Muscle layer of duodenum (tissue), 2 donors: Measurements from ENCODE around the gene ARHGAP42.

Experiments used
- H3K27ac ChIP-seq: one replicate; pipeline ENCODE4 v1.7.0; 2013; ENCODE audit warnings: mild to moderate bottlenecking, low read length
- H3K27me3 ChIP-seq: one replicate; pipeline ENCODE4 v1.7.0; 2013; ENCODE audit warnings: low read depth, mild to moderate bottlenecking, control low read depth, low read length
- H3K36me3 ChIP-seq, 2 donors: one replicate each; pipeline ENCODE4 v1.7.0; 2013; ENCODE audit warnings: low read length in 2 of 2, control low read depth in 1 of 2, mild to moderate bottlenecking in 1 of 2; ENCODE audit not compliant: insufficient read depth in 2 of 2, control insufficient read depth in 1 of 2
- H3K4me1 ChIP-seq, 2 donors: one replicate each; pipeline ENCODE4 v1.7.0; 2013; ENCODE audit warnings: low read length in 2 of 2, mild to moderate bottlenecking in 2 of 2, control low read depth in 1 of 2, moderate library complexity in 1 of 2; ENCODE audit not compliant: insufficient read depth in 2 of 2, control insufficient read depth in 1 of 2
- H3K4me3 ChIP-seq, 2 donors: one replicate each; pipeline ENCODE4 v1.7.0; 2013; ENCODE audit warnings: low read length in 2 of 2, low read depth in 1 of 2, mild to moderate bottlenecking in 1 of 2
- H3K9me3 ChIP-seq, 2 donors: one replicate each; pipeline ENCODE4 v1.7.0; 2013; ENCODE audit warnings: low read length in 2 of 2, control low read depth in 1 of 2, mild to moderate bottlenecking in 1 of 2; ENCODE audit not compliant: control insufficient read depth in 1 of 2
- donor health status: healthy.

ARHGAP42 gene

GRCh38 chr11:100805506-100806199 is 118.6 kb downstream of the ARHGAP42 start:
- H3K27me3 ChIP-seq: no peaks in the 10 kb centered on the region

GRCh38 chr11:100806296-100806695 is 119.2 kb downstream of the ARHGAP42 start:
- H3K4me1 ChIP-seq: peaks cover 0 to 4% of the 10 kb centered on the region in 2 donors
- no peak overlapping the region for H3K27ac ChIP-seq
- H3K4me3 ChIP-seq: no peak overlapping the region
- H3K9me3 ChIP-seq: no peaks in the 10 kb centered on the region
- no peaks in the 10 kb centered on the region for H3K36me3 ChIP-seq
- H3K27me3 ChIP-seq: no peaks in the 10 kb centered on the region

More at GRCh38 chr11:100805506-100806199, 118.6 kb downstream of the ARHGAP42 start:
- no peaks in the 10 kb centered on the region for H3K36me3 ChIP-seq
- H3K4me1 ChIP-seq: peaks cover 0 to 4% of the 10 kb centered on the region in 2 donors
- H3K4me3 ChIP-seq: no peak overlapping the region
- H3K27ac ChIP-seq: no peak overlapping the region
- H3K9me3 ChIP-seq: no peaks in the 10 kb centered on the region

GRCh38 chr11:100808904-100809491 is 121.9 kb downstream of the ARHGAP42 start:
- H3K4me1 ChIP-seq: peaks cover 0 to 4% of the 10 kb centered on the region in 2 donors
- no peaks in the 10 kb centered on the region for H3K9me3 ChIP-seq
- no peak overlapping the region for H3K4me3 ChIP-seq
- H3K27me3 ChIP-seq: no peaks in the 10 kb centered on the region
- H3K27ac ChIP-seq: no peak overlapping the region
- H3K36me3 ChIP-seq: no peaks in the 10 kb centered on the region

- Histone ChIP-seq H3K36me3 (no peaks in the 10 kb centered on the region), H3K4me3 (no peak overlapping the region), H3K27me3 (no peaks in the 10 kb centered on the region), H3K4me1 (peaks cover 0 to 4% of the 10 kb centered on the region in 2 donors), H3K27ac (no peak overlapping the region), H3K9me3 (no peaks in the 10 kb centered on the region)
Measured at GRCh38 chr11:100810146-100810545, 123.1 kb downstream of the ARHGAP42 start.

GRCh38 chr11:100810666-100811065 is 123.6 kb downstream of the ARHGAP42 start:
- H3K4me3 ChIP-seq: no peak overlapping the region

GRCh38 chr11:100812517-100812916 is 125.4 kb downstream of the ARHGAP42 start:
- H3K27ac ChIP-seq: no peak overlapping the region
- no peaks in the 10 kb centered on the region for H3K9me3 ChIP-seq
- no peaks in the 10 kb centered on the region for H3K27me3 ChIP-seq
- H3K4me1 ChIP-seq: peaks cover 0 to 4% of the 10 kb centered on the region in 2 donors
- H3K4me3 ChIP-seq: no peak overlapping the region
- no peaks in the 10 kb centered on the region for H3K36me3 ChIP-seq

More at GRCh38 chr11:100810666-100811065, 123.6 kb downstream of the ARHGAP42 start:
- Histone ChIP-seq H3K4me1 (peaks cover 0 to 4% of the 10 kb centered on the region in 2 donors), H3K27ac (no peak overlapping the region), H3K9me3 (no peaks in the 10 kb centered on the region), H3K36me3 (no peaks in the 10 kb centered on the region), H3K27me3 (no peaks in the 10 kb centered on the region)

- H3K27ac ChIP-seq: no peak overlapping the region
- no peaks in the 10 kb centered on the region for H3K9me3 ChIP-seq
- H3K4me3 ChIP-seq: no peak overlapping the region
- no peaks in the 10 kb centered on the region for H3K36me3 ChIP-seq
- no peaks in the 10 kb centered on the region for H3K27me3 ChIP-seq
- no peaks in the 10 kb centered on the region for H3K4me1 ChIP-seq
Measured at GRCh38 chr11:100815787-100816330, 128.8 kb downstream of the ARHGAP42 start.

- Histone ChIP-seq H3K27ac (no peak overlapping the region), H3K9me3 (no peaks in the 10 kb centered on the region), H3K4me3 (no peak overlapping the region)
Measured at GRCh38 chr11:100816823-100817222, 129.7 kb downstream of the ARHGAP42 start.

GRCh38 chr11:100817620-100818019 is 130.5 kb downstream of the ARHGAP42 start:
- Histone ChIP-seq H3K9me3 (no peaks in the 10 kb centered on the region), H3K27ac (no peak overlapping the region), H3K4me1 (no peaks in the 10 kb centered on the region), H3K27me3 (no peaks in the 10 kb centered on the region), H3K4me3 (no peak overlapping the region), H3K36me3 (no peaks in the 10 kb centered on the region)

More at GRCh38 chr11:100816823-100817222, 129.7 kb downstream of the ARHGAP42 start:
- H3K36me3 ChIP-seq: no peaks in the 10 kb centered on the region
- H3K4me1 ChIP-seq: no peaks in the 10 kb centered on the region
- no peaks in the 10 kb centered on the region for H3K27me3 ChIP-seq

- Histone ChIP-seq H3K36me3 (no peaks in the 10 kb centered on the region), H3K27ac (no peak overlapping the region), H3K9me3 (no peaks in the 10 kb centered on the region), H3K27me3 (no peaks in the 10 kb centered on the region), H3K4me3 (no peak overlapping the region), H3K4me1 (peaks cover 0 to 12% of the 10 kb centered on the region in 2 donors)
Measured at GRCh38 chr11:100820621-100821020, 133.5 kb downstream of the ARHGAP42 start.

- Histone ChIP-seq H3K36me3 (no peaks in the 10 kb centered on the region), H3K27ac (no peak overlapping the region), H3K9me3 (no peaks in the 10 kb centered on the region), H3K27me3 (no peaks in the 10 kb centered on the region), H3K4me3 (no peak overlapping the region), H3K4me1 (peaks cover 0 to 14% of the 10 kb centered on the region in 2 donors)
Measured at GRCh38 chr11:100821198-100821597, 134.1 kb downstream of the ARHGAP42 start.
